ENCODE measurements around the gene LRRN3.

LRRN3 gene

DNA sequence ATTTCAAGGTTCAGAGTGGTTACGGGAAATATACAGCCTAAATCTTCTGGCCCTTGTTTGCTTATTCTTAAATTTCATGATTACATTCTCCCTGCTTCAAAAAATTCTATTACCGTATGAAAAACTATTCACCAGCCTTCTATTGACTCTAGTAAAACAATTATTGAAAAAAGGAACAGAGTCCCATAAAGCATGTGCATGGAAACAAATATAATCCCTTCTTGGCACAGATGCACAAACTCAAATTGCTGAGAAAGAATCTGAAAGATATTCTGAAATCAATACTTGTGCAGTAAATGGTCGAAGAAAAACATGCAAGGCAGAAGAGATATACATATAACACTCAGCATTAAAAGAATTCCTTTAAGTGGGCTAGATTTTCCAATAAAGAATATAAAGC, 83.6 kb downstream of the LRRN3 start:
- TF ChIP-seq, protein P1, sequence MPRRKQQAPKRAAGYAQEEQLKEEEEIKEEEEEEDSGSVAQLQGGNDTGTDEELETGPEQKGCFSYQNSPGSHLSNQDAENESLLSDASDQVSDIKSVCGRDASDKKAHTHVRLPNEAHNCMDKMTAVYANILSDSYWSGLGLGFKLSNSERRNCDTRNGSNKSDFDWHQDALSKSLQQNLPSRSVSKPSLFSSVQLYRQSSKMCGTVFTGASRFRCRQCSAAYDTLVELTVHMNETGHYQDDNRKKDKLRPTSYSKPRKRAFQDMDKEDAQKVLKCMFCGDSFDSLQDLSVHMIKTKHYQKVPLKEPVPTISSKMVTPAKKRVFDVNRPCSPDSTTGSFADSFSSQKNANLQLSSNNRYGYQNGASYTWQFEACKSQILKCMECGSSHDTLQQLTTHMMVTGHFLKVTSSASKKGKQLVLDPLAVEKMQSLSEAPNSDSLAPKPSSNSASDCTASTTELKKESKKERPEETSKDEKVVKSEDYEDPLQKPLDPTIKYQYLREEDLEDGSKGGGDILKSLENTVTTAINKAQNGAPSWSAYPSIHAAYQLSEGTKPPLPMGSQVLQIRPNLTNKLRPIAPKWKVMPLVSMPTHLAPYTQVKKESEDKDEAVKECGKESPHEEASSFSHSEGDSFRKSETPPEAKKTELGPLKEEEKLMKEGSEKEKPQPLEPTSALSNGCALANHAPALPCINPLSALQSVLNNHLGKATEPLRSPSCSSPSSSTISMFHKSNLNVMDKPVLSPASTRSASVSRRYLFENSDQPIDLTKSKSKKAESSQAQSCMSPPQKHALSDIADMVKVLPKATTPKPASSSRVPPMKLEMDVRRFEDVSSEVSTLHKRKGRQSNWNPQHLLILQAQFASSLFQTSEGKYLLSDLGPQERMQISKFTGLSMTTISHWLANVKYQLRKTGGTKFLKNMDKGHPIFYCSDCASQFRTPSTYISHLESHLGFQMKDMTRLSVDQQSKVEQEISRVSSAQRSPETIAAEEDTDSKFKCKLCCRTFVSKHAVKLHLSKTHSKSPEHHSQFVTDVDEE (CRISPR knock-in tag; IDR thresholded peaks at IDR 0.05) = no peak
- TF ChIP-seq ZNF8 (CRISPR knock-in tag; IDR thresholded peaks at IDR 0.05) (no peak), SNAI2 (CRISPR knock-in tag; IDR thresholded peaks at IDR 0.05) (no peak)
- ATAC-seq = no peak

Measured in SK-N-SH treated with all-trans-retinoic acid at 6 μM for 48 hours (cell line).